ENCODE results near the gene PECR.

- no peak for TF ChIP-seq CTCF (IDR thresholded peaks at IDR 0.05 in 8 of 11, conservative IDR thresholded peaks at IDR 0.05 in 3 of 11)
- no peak for TF ChIP-seq POLR2A (IDR thresholded peaks at IDR 0.05)
- TF ChIP-seq POLR2AphosphoS5 (IDR thresholded peaks at IDR 0.05): no peak
Observed at GRCh38 chr2:216052420-216052819, 29.2 kb downstream of the PECR start.

Data from spleen (tissue), 7 donors.